Measurements from ENCODE around the gene ZKSCAN7.
A peak's percentile ranks its signal among the peaks of the same experiment; 100 is the strongest.
"Not testable (repeated sequence)": the region's sequence is repeated elsewhere in the genome, so short reads cannot be mapped to it uniquely, and the experiment has no call there.

The ZKSCAN7 gene

GRCh38 chr3:44535364-44535763 lies 19.6 kb upstream of the ZKSCAN7 start:
- Mint-ChIP-seq H3K27ac (no peak overlapping the region), H3K4me1 (ENCODE audit: low read depth) (no peaks in the 10 kb centered on the region), H3K4me3 (no peak overlapping the region), H3K9me3 (no peaks in the 10 kb centered on the region), H3K36me3 (ENCODE audit: low read depth) (no peaks in the 10 kb centered on the region), H3K27me3 (peaks cover 27% of the 10 kb centered on the region)

DNA sequence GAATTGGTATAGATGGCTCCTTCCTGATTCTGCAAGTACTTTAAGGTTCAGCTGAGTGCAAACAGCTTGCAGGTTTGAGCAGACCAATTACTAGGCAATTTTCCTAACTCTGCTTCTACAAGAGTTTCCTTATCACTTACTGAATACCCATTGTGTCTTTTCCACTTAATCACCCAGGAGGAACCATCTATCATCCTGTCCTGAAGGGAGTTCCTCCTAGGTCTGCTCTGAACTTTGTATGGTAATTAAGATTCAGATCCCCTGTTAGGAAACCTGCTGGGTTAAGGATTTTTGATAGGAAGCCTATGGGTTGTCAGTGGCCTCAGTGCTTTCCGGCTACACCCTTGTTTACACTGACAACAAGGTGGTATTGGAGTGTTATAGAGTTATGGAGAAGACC lies 10.2 kb upstream of the ZKSCAN7 start:
- peaks cover 19% of the 10 kb centered on the region for H3K27me3 Mint-ChIP-seq
- not testable (repeated sequence) for H3K4me1 Mint-ChIP-seq (ENCODE audit: low read depth); H3K9me3 Mint-ChIP-seq; H3K27ac Mint-ChIP-seq; H3K36me3 Mint-ChIP-seq (ENCODE audit: low read depth); H3K4me3 Mint-ChIP-seq

DNA sequence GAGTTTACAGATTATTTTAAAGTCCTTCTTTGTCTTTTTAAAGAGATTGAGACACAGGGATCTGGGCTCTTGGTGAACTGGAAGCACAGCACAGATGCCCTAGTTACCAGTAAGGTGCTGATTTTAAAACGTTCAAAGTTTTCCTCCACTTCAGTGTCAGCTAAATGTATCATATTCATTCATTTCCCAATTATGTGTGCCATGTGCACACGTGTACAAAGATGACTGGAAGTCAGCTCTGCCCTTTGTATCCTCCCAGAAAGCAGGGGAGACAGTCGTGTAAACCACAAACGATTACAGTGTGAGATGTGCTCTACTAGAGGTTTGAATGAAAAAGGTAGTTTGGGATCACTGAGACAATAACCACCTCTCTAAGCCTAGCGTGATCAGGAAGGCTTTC lies 730 bp downstream of the ZKSCAN7 start:
- peaks cover 12% of the 10 kb centered on the region for H3K9me3 Mint-ChIP-seq
- H3K4me1 Mint-ChIP-seq (ENCODE audit: low read depth): peaks cover 15% of the 10 kb centered on the region
- peaks cover 37% of the 10 kb centered on the region for H3K36me3 Mint-ChIP-seq (ENCODE audit: low read depth)
- H3K27me3 Mint-ChIP-seq: peaks cover 7% of the 10 kb centered on the region
- H3K27ac Mint-ChIP-seq: peak overlapping the region; percentile 85
- peak overlapping the region; percentile 88 for H3K4me3 Mint-ChIP-seq

GRCh38 chr3:44557074-44557473 lies 2.1 kb downstream of the ZKSCAN7 start:
- Mint-ChIP-seq H3K9me3 (peaks cover 25% of the 10 kb centered on the region), H3K27me3 (no peaks in the 10 kb centered on the region), H3K4me3 (no peak overlapping the region), H3K4me1 (ENCODE audit: low read depth) (peaks cover 15% of the 10 kb centered on the region), H3K27ac (no peak overlapping the region), H3K36me3 (ENCODE audit: low read depth) (peaks cover 50% of the 10 kb centered on the region)

GRCh38 chr3:44561076-44561475 lies 6.1 kb downstream of the ZKSCAN7 start:
- Mint-ChIP-seq H3K36me3 (ENCODE audit: low read depth) (peaks cover 83% of the 10 kb centered on the region), H3K27ac (no peak overlapping the region), H3K4me3 (no peak overlapping the region), H3K27me3 (no peaks in the 10 kb centered on the region), H3K9me3 (peaks cover 22% of the 10 kb centered on the region), H3K4me1 (ENCODE audit: low read depth) (peaks cover 1% of the 10 kb centered on the region)

DNA sequence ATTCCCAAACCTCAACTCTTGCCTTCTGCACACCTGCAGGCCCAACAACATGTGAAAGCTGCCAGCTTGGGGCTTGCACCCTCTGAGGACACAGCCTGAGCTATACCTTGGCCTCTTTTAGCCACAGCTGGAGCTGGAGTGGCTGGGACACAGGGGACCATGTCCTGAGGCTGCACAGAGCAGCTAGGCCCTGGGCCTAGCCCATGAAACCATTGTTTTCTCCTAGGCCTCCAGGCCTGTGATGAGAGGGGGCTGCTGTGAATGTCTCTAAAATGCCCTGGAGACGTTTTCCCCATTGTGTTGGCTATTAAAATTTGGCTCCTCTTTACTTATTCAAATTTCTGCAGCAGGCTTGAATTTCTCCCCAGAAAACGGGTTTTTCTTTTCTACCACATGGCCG lies 7.2 kb downstream of the ZKSCAN7 start:
- no peaks in the 10 kb centered on the region for H3K27me3 Mint-ChIP-seq
- no peak overlapping the region for H3K4me3 Mint-ChIP-seq
- H3K4me1 Mint-ChIP-seq (ENCODE audit: low read depth): no peaks in the 10 kb centered on the region
- H3K9me3 Mint-ChIP-seq: peaks cover 28% of the 10 kb centered on the region
- peaks cover 91% of the 10 kb centered on the region for H3K36me3 Mint-ChIP-seq (ENCODE audit: low read depth)
- no peak overlapping the region for H3K27ac Mint-ChIP-seq

DNA sequence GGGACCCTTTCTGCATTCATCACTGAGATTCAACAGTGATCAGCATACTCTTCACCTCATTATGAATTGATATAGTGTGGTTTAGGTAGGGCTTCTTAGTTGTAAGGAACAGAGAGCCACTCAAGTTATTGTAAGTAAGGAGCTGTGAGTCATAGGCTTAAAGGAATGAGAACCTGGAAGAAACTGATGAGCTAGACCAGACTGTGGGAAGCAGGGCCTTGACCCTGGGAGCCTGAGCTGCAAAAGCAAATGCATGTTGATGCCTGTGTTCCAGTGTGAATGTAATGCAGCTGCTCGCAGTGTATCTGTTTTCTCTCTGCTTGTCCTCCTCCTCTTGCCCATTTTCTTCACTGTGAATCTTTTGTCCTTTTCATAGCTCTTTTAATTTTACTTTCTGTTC lies 13.6 kb downstream of the ZKSCAN7 start:
- H3K4me3 Mint-ChIP-seq: no peak overlapping the region
- H3K27ac Mint-ChIP-seq: no peak overlapping the region
- no peaks in the 10 kb centered on the region for H3K4me1 Mint-ChIP-seq (ENCODE audit: low read depth)
- H3K36me3 Mint-ChIP-seq (ENCODE audit: low read depth): peaks cover 92% of the 10 kb centered on the region
- H3K27me3 Mint-ChIP-seq: no peaks in the 10 kb centered on the region
- H3K9me3 Mint-ChIP-seq: peaks cover 60% of the 10 kb centered on the region

- Mint-ChIP-seq H3K27me3 (no peaks in the 10 kb centered on the region), H3K36me3 (ENCODE audit: low read depth) (peaks cover 72% of the 10 kb centered on the region), H3K4me1 (ENCODE audit: low read depth) (no peaks in the 10 kb centered on the region), H3K27ac (no peak overlapping the region), H3K9me3 (peaks cover 60% of the 10 kb centered on the region), H3K4me3 (no peak overlapping the region)
These were observed 16.0 kb downstream of the ZKSCAN7 start for GRCh38 chr3:44571024-44571423.

DNA sequence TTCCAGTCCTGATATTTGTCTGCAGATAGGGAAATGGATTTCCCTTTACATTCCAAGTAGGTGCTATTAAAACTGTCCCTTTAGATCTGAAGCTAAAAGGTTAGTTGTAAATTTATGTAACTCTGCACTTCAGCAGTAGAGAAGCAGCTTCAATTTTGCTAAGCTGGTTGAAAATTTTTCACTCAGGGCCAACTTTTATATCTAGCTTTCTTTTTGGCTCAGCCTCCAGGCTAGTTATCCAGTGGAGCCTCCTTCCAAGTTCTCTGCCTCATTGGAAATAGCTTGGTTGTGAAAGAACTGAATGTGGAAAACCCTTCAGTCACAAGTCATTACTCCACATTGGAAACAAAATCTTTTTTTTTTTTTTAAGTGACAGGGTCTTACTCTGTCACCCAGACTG lies 21.6 kb downstream of the ZKSCAN7 start:
- Mint-ChIP-seq H3K27ac (no peak overlapping the region), H3K4me1 (ENCODE audit: low read depth) (no peaks in the 10 kb centered on the region), H3K36me3 (ENCODE audit: low read depth) (peaks cover 37% of the 10 kb centered on the region), H3K4me3 (no peak overlapping the region), H3K9me3 (peaks cover 25% of the 10 kb centered on the region), H3K27me3 (peaks cover 2% of the 10 kb centered on the region)

- Mint-ChIP-seq H3K9me3 (peaks cover 27% of the 10 kb centered on the region), H3K27me3 (peaks cover 10% of the 10 kb centered on the region), H3K36me3 (ENCODE audit: low read depth) (peaks cover 34% of the 10 kb centered on the region)
- H3K4me1 Mint-ChIP-seq (ENCODE audit: low read depth); H3K27ac Mint-ChIP-seq; H3K4me3 Mint-ChIP-seq: not testable (repeated sequence)
These were observed 22.5 kb downstream of the ZKSCAN7 start for GRCh38 chr3:44577354-44577952.

DNA sequence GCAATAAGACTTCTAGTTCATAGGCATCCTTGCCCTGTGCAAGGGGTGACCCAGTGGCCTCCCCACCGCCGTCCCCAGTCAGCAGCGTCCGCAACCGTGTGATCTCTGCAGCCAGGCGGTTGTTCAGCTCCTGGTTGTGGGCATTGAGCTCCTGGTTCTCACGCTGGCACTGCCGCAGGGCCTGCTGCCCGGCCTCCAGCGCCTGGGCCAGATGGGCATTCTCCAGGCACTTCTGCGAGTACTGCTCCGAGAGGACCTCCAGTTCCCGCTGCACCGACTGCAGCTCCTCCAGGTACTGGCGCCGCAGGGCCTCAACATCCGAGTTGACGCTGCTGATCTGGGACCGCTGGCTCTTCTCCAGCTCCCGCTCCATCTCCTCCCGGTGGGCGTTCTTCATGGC lies 23.3 kb downstream of the ZKSCAN7 start:
- H3K4me1 Mint-ChIP-seq (ENCODE audit: low read depth); H3K4me3 Mint-ChIP-seq; H3K27ac Mint-ChIP-seq: not testable (repeated sequence)
- Mint-ChIP-seq H3K27me3 (peaks cover 12% of the 10 kb centered on the region), H3K36me3 (ENCODE audit: low read depth) (peaks cover 30% of the 10 kb centered on the region), H3K9me3 (peaks cover 25% of the 10 kb centered on the region)

DNA sequence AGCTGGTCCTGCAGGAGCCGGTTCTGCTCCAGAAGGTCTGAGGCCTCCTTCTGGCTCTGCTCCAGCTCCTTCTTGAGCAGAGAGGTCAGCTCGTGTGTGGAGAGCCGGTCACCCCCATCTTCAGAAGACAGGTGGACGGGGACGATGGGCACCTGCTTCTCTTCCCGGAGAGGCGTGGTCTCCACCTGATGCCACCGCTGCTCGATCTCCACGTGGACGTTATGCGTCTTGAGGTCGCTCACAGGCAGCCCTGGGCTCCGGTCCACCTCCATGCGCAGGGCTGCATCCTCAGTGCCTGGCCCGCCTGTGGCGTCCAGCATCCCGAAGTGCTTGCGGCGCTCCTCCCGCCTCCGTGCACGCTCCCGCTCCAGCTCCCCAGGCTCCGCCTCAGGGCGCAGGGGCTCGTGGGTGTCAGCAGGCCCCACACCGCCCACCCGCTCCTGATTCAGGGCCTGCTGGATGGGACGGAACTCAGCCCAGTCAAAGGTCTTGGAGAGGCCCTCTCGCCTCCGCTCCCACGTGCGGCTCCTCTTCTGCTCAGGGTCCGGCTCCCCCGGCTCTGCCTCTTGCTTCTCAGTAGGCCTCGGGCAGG lies 24.0 kb downstream of the ZKSCAN7 start:
- not testable (repeated sequence) for H3K4me1 Mint-ChIP-seq (ENCODE audit: low read depth); H3K4me3 Mint-ChIP-seq; H3K27ac Mint-ChIP-seq
- Mint-ChIP-seq H3K9me3 (peaks cover 29% of the 10 kb centered on the region), H3K27me3 (peaks cover 19% of the 10 kb centered on the region), H3K36me3 (ENCODE audit: low read depth) (peaks cover 26% of the 10 kb centered on the region)

GRCh38 chr3:44579749-44580148 lies 24.8 kb downstream of the ZKSCAN7 start:
- H3K4me1 Mint-ChIP-seq (ENCODE audit: low read depth); H3K27ac Mint-ChIP-seq; H3K4me3 Mint-ChIP-seq: not testable (repeated sequence)
- Mint-ChIP-seq H3K27me3 (peaks cover 23% of the 10 kb centered on the region), H3K9me3 (peaks cover 25% of the 10 kb centered on the region), H3K36me3 (ENCODE audit: low read depth) (peaks cover 22% of the 10 kb centered on the region)

GRCh38 chr3:44580971-44581370 lies 26.0 kb downstream of the ZKSCAN7 start:
- H3K27me3 Mint-ChIP-seq: peaks cover 32% of the 10 kb centered on the region
- peaks cover 23% of the 10 kb centered on the region for H3K9me3 Mint-ChIP-seq
- not testable (repeated sequence) for H3K4me1 Mint-ChIP-seq (ENCODE audit: low read depth); H3K27ac Mint-ChIP-seq; H3K4me3 Mint-ChIP-seq
- H3K36me3 Mint-ChIP-seq (ENCODE audit: low read depth): peaks cover 22% of the 10 kb centered on the region

DNA sequence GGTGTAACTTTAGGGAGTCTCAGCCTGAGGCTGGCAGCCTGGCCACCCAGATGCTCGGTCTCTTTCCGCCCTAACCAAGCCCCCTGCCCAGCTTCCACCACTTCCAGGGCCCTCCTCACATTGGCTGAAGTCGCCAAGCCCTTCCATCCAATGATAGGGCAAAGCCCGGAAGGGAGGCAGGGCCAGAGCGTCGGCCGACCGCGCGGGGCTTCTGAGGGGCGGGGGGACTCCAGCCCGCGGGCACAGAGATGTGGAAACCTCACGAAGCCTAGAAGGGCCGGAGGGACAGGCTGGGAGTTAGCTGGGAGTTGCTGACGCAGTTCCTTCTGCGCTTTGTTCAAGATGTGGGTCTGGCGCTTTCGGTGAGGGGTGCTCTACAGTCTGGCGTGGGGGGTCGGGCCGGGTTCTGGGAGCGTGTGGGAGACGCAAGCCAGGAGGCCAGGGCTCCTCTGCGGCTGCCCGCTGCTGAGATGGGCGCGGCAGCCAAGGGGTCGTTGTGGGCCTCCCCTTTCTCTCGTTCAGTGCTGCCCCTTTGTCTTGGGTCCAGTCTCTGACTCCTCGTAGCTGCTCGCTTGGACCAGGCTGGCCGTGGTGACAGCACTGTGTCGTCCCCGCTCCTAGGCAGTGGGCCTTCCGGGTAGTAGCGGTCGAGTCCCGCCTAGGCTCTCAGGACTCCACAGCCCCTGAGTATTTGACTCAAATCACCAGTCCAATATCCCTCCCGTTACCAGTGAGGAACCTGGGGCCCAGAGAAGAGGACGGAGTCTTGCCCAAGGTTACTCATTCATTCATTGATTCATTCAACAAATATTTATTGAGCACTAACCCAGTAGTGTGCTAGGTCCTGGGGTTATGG lies 29.9 kb downstream of the ZKSCAN7 start, which contains the start of gene ZNF660:
Gene ZNF660 (plus strand): TSS at position 319 of the 856 bp plus-strand sequence. CDS start 9,230 bp downstream, outside the sequence.
- Mint-ChIP-seq H3K27ac (no peak within 1 kb of the TSS), H3K9me3 (peaks cover 24% of the 10 kb centered on the region), H3K27me3 (peaks cover 54% of the 10 kb centered on the region), H3K36me3 (ENCODE audit: low read depth) (peaks cover 25% of the 10 kb centered on the region), H3K4me1 (ENCODE audit: low read depth) (peaks cover 7% of the 10 kb centered on the region), H3K4me3 (peak within 1 kb of the TSS; percentile 57)
